Measurements from ENCODE around the gene KCNQ1. TPM values are rescaled to one million over a fixed set of nuclear protein-coding genes. Genes with fewer than 3 reads are reported as not detected.

The KCNQ1 gene
- total and polyA plus RNA-seq, 2 experiments from 2014 or later, result not detected

- H3K4me2 ChIP-seq (ENCODE audit: unreplicated experiment), result no peak overlapping the region
Measured at GRCh38 chr11:2534134-2534956, 89.5 kb downstream of the KCNQ1 start.

GRCh38 chr11:2534957-2535672, 90.3 kb downstream of the KCNQ1 start:
- Histone ChIP-seq H3F3A (ENCODE audit: insufficient read depth) (no peaks in the 10 kb centered on the region), H3K9ac (no peak overlapping the region), H3K4me2 (ENCODE audit: unreplicated experiment) (no peak overlapping the region), H3K27ac (no peak overlapping the region), H3K4me3 (no peak overlapping the region), H4K20me1 (ENCODE audit: insufficient read depth) (no peaks in the 10 kb centered on the region), H2AFZ (no peak overlapping the region), H3K4me1 (ENCODE audit: insufficient read depth) (peaks cover 9% of the 10 kb centered on the region), H3K27me3 (replicated peaks; ENCODE audit: insufficient read depth) (peaks cover 5% of the 10 kb centered on the region), H3K9me3 (ENCODE audit: low read depth) (no peaks in the 10 kb centered on the region), H3K9me2 (ENCODE audit: insufficient read depth) (no peaks in the 10 kb centered on the region), H3K79me2 (ENCODE audit: insufficient read depth) (no peaks in the 10 kb centered on the region), H3K36me3 (ENCODE audit: low read depth) (no peaks in the 10 kb centered on the region)
- no peak for DNase-seq
- no peak for TF ChIP-seq EZH2phosphoT487 (IDR thresholded peaks at IDR 0.05; ENCODE audit: insufficient read depth, low read depth)
- no peak for TF ChIP-seq EZH2 (IDR thresholded peaks at IDR 0.05; ENCODE audit: insufficient read depth, poor library complexity, severe bottlenecking)
- in situ Hi-C loops (cut with MboI), result loop anchor here (5.0 kb wide), 2 partner anchors 103 to 352 kb away; partner anchors contain the start of gene CDKN1C
- 86 to 88% methylated on average over 14 to 15 of the region's 15 CpGs for WGBS, 2 experiments (ENCODE audit: low coverage in 1 of 2, low lambda C conversion rate in 2 of 2, missing lambda C conversion rate in 2 of 2)

More at GRCh38 chr11:2534134-2534956, 89.5 kb downstream of the KCNQ1 start:
- peaks cover 9% of the 10 kb centered on the region for H3K4me1 ChIP-seq (ENCODE audit: insufficient read depth)
- in situ Hi-C loops (cut with MboI), result loop anchor here (5.0 kb wide), 2 partner anchors 102 to 353 kb away; partner anchors contain the start of gene CDKN1C
- no peak overlapping the region for H2AFZ ChIP-seq
- DNase-seq, result peak; percentile 16
- 90 to 91% methylated on average over 26 to 31 of the region's 31 CpGs for WGBS, 2 experiments (ENCODE audit: low coverage in 1 of 2, low lambda C conversion rate in 2 of 2, missing lambda C conversion rate in 2 of 2)
- no peaks in the 10 kb centered on the region for H3K9me2 ChIP-seq (ENCODE audit: insufficient read depth)
- no peaks in the 10 kb centered on the region for H3K36me3 ChIP-seq (ENCODE audit: low read depth)
- no peak overlapping the region for H3K4me3 ChIP-seq
- no peaks in the 10 kb centered on the region for H3F3A ChIP-seq (ENCODE audit: insufficient read depth)
- H3K27ac ChIP-seq, result no peak overlapping the region
- TF ChIP-seq EZH2 (IDR thresholded peaks at IDR 0.05; ENCODE audit: insufficient read depth, poor library complexity, severe bottlenecking) (no peak), EZH2phosphoT487 (IDR thresholded peaks at IDR 0.05; ENCODE audit: insufficient read depth, low read depth) (no peak)
- H3K79me2 ChIP-seq (ENCODE audit: insufficient read depth), result no peaks in the 10 kb centered on the region
- no peak overlapping the region for H3K9ac ChIP-seq
- no peaks in the 10 kb centered on the region for H4K20me1 ChIP-seq (ENCODE audit: insufficient read depth)
- H3K27me3 ChIP-seq (replicated peaks; ENCODE audit: insufficient read depth), result peaks cover 5% of the 10 kb centered on the region
- no peaks in the 10 kb centered on the region for H3K9me3 ChIP-seq (ENCODE audit: low read depth)

DNA sequence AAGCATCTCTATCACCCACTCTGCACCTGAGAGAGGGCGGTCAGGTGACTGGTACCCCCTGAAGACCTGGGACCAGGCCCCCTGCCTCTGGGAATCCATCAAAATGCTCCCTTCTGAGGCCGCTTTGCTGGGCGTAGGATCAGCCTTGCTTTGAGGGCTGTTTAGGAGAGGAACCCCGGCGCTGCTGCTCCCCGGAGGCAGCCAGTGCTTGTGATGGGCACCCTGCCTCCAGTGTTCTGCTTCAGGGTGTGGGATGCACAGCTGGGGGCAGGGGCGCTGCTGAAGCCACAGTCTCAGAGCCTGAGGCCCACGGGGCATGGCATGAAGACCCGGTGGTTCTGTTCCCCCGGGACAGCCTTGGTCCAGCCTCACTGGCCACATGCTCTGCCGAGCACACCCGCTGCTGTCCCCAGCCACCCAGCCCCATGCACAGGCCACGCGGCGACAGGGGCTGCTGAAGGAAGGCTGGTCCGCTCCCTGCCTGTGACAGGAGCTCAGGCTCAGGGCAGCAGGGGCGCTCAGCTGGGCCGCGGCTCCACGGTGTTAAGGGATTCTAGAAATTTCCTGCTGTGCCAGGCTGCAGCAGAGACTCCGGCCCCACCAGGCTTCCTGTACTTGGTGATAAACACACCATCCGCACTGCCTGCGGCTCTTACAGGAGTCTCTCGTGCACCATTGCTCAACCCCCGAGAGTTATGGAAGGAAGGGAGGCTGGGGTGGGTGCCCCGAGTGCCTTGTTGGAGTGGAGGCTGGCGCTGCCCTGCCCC, 91.0 kb downstream of the KCNQ1 start:
- in situ Hi-C loops (cut with MboI), result no loop called here
- Histone ChIP-seq H3K9me2 (ENCODE audit: insufficient read depth) (no peaks in the 10 kb centered on the region), H3K4me3 (no peak overlapping the region), H3K36me3 (ENCODE audit: low read depth) (no peaks in the 10 kb centered on the region), H4K20me1 (ENCODE audit: insufficient read depth) (no peaks in the 10 kb centered on the region), H3K4me2 (ENCODE audit: unreplicated experiment) (no peak overlapping the region), H3K79me2 (ENCODE audit: insufficient read depth) (no peaks in the 10 kb centered on the region), H3F3A (ENCODE audit: insufficient read depth) (no peaks in the 10 kb centered on the region), H2AFZ (no peak overlapping the region), H3K9ac (no peak overlapping the region), H3K4me1 (ENCODE audit: insufficient read depth) (peaks cover 9% of the 10 kb centered on the region), H3K27me3 (replicated peaks; ENCODE audit: insufficient read depth) (peaks cover 5% of the 10 kb centered on the region), H3K27ac (no peak overlapping the region), H3K9me3 (ENCODE audit: low read depth) (no peaks in the 10 kb centered on the region)
- WGBS, 2 experiments (ENCODE audit: low coverage in 1 of 2, low lambda C conversion rate in 2 of 2, missing lambda C conversion rate in 2 of 2), result 83 to 85% methylated on average over 26 to 27 of the region's 27 CpGs
- TF ChIP-seq EZH2 (IDR thresholded peaks at IDR 0.05; ENCODE audit: insufficient read depth, poor library complexity, severe bottlenecking) (no peak), EZH2phosphoT487 (IDR thresholded peaks at IDR 0.05; ENCODE audit: insufficient read depth, low read depth) (no peak)
- no peak for DNase-seq

DNA sequence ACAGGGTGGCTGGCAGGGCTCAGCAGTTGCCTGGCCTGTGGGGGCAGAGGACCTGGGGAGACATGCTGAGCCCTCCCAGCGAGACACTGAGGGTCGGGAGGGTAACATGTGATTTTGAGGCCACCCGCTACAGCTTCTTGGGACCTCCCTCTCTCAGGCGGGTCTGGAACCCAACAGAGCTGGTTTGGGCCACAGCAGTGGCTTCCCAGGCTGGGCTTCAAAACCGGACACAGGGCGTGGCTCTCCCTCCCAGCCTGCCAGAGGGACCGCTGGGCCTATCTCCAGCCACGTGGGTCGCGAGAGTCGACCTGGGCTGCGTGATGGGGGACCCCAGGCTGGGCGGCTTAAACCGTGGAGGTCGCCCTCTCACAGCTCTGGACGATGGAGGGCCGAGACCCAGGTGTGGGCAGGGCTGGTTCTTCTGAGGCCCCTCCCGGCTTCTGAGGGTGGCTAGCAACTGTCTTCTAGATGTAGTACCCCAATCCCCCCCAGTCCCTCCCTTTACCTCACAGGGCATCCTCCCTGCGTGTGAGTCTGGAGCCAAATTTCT, 91.7 kb downstream of the KCNQ1 start:
- H3K4me3 ChIP-seq, result no peak overlapping the region
- TF ChIP-seq EZH2phosphoT487 (IDR thresholded peaks at IDR 0.05; ENCODE audit: insufficient read depth, low read depth) (no peak), EZH2 (IDR thresholded peaks at IDR 0.05; ENCODE audit: insufficient read depth, poor library complexity, severe bottlenecking) (no peak)
- no peak overlapping the region for H3K9ac ChIP-seq
- 56 to 64% methylated on average over 16 to 19 of the region's 19 CpGs for WGBS, 2 experiments (ENCODE audit: low coverage in 1 of 2, low lambda C conversion rate in 2 of 2, missing lambda C conversion rate in 2 of 2)
- no peaks in the 10 kb centered on the region for H3K79me2 ChIP-seq (ENCODE audit: insufficient read depth)
- H3K9me2 ChIP-seq (ENCODE audit: insufficient read depth), result no peaks in the 10 kb centered on the region
- no peaks in the 10 kb centered on the region for H4K20me1 ChIP-seq (ENCODE audit: insufficient read depth)
- no peak overlapping the region for H2AFZ ChIP-seq
- H3K4me2 ChIP-seq (ENCODE audit: unreplicated experiment), result no peak overlapping the region
- H3K27me3 ChIP-seq (replicated peaks; ENCODE audit: insufficient read depth), result peaks cover 5% of the 10 kb centered on the region
- H3F3A ChIP-seq (ENCODE audit: insufficient read depth), result no peaks in the 10 kb centered on the region
- H3K4me1 ChIP-seq (ENCODE audit: insufficient read depth), result peaks cover 9% of the 10 kb centered on the region
- DNase-seq, result no peak
- H3K9me3 ChIP-seq (ENCODE audit: low read depth), result no peaks in the 10 kb centered on the region
- no peak overlapping the region for H3K27ac ChIP-seq
- in situ Hi-C loops (cut with MboI), result no loop called here
- H3K36me3 ChIP-seq (ENCODE audit: low read depth), result no peaks in the 10 kb centered on the region
